Head of caudate nucleus (tissue), 42 donors: ENCODE measurements around the gene KIAA0513.
A peak's percentile ranks its signal among the peaks of the same experiment; 100 is the strongest.
"Not testable (repeated sequence)": the region's sequence is repeated elsewhere in the genome, so short reads cannot be mapped to it uniquely, and the experiment has no call there.

Experiments
- DNase-seq, 42 donors: peaks; one replicate each; pipeline versions ENCODE4 v3.0.0 to v3.0.0-alpha.2; 2020 to 2021; ENCODE audit warnings: mixed read lengths in 7 of 42
- intact Hi-C: fragments of 100-400 bp; cut with DNase I; formaldehyde crosslinking; loops from one replicate; pipeline ENCODE4 v1.15.0; 2022

KIAA0513 gene

GRCh38 chr16:85123441-85123840, 95.8 kb downstream of the KIAA0513 start:
- intact Hi-C loops, DNase-seq: not testable (repeated sequence)

- DNase-seq = peak in 29 of 42 donors; percentile 19 to 84 (median 49)
- intact Hi-C loops = no loop called here
Measured at GRCh38 chr16:85123891-85124635, 96.5 kb downstream of the KIAA0513 start.

- intact Hi-C loops = no loop called here
- no peak for DNase-seq
Measured at GRCh38 chr16:85124636-85125346, 97.2 kb downstream of the KIAA0513 start.

GRCh38 chr16:85125570-85126393, 98.2 kb downstream of the KIAA0513 start:
- DNase-seq = peak in 3 of 42 donors; percentile 10 to 49 (median 16)
- intact Hi-C loops = no loop called here

- intact Hi-C loops = no loop called here
- no peak for DNase-seq
Measured at GRCh38 chr16:85126394-85126704, 98.8 kb downstream of the KIAA0513 start.

GRCh38 chr16:85126705-85127378, 99.2 kb downstream of the KIAA0513 start:
- DNase-seq = peak in 9 of 42 donors; percentile 24 to 63 (median 36)
- intact Hi-C loops = no loop called here

GRCh38 chr16:85127379-85127723, 99.8 kb downstream of the KIAA0513 start:
- no peak for DNase-seq
- intact Hi-C loops = no loop called here

- intact Hi-C loops = no loop called here
- DNase-seq = no peak
Measured at GRCh38 chr16:85128079-85128837, 100.7 kb downstream of the KIAA0513 start.

- peak in 4 of 42 donors; percentile 21 to 54 (median 44) for DNase-seq
- intact Hi-C loops = no loop called here
Measured at GRCh38 chr16:85129876-85130704, 102.5 kb downstream of the KIAA0513 start.

- DNase-seq = no peak
- intact Hi-C loops = no loop called here
Measured at GRCh38 chr16:85130705-85131028, 103.1 kb downstream of the KIAA0513 start.

- intact Hi-C loops = no loop called here
- DNase-seq = no peak
Measured at GRCh38 chr16:85132456-85133289, 105.1 kb downstream of the KIAA0513 start.

GRCh38 chr16:85133290-85133599, 105.7 kb downstream of the KIAA0513 start:
- intact Hi-C loops = no loop called here
- DNase-seq = no peak

- intact Hi-C loops = no loop called here
- DNase-seq = no peak
Measured at GRCh38 chr16:85134076-85134788, 106.6 kb downstream of the KIAA0513 start.

- intact Hi-C loops = no loop called here
- no peak for DNase-seq
Measured at GRCh38 chr16:85134789-85135142, 107.2 kb downstream of the KIAA0513 start.

- DNase-seq = peak in 23 of 42 donors; percentile 14 to 62 (median 37)
- intact Hi-C loops = no loop called here
Measured at GRCh38 chr16:85136213-85136701, 108.7 kb downstream of the KIAA0513 start.

- DNase-seq = no peak
- intact Hi-C loops = no loop called here
Measured at GRCh38 chr16:85136702-85137322, 109.2 kb downstream of the KIAA0513 start.
